Diencephalon (tissue), 1 donor: ENCODE results near the gene SLC25A39. TPM values are rescaled to one million over a fixed set of nuclear protein-coding genes. Genes with fewer than 3 reads are reported as not detected.

Experiments
- small RNA-seq: library from RNA; depleted of rRNA; stranded (forward); fragments of <200 nt; gene quantifications from one replicate; pipeline ENCODE3, GENCODE V24; 2014
- total RNA-seq: library from RNA; depleted of rRNA; stranded (reverse); fragments of >200 nt; gene quantifications from one replicate; pipeline ENCODE4 v1.2.3, GENCODE V29; 2014

The SLC25A39 gene
- total RNA-seq = 46.1 TPM

GRCh38 chr17:44324571-44325275 lies at the start of gene SLC25A39:
Gene SLC25A39, minus strand, starts transcription at chr17:44324823. Its CDS starts 1,261 bp downstream, at chr17:44323562.

GRCh38 chr17:44363613-44364159 lies 39.1 kb upstream of the SLC25A39 start, which contains the start of gene FAM171A2:
Gene FAM171A2, minus strand, starts transcription at chr17:44363853. Its CDS starts 139 bp downstream, at chr17:44363714.

GRCh38 chr17:44344939-44345453 lies 20.4 kb upstream of the SLC25A39 start, which contains the start of gene GRN:
Gene GRN, plus strand, starts transcription at chr17:44345302. Its CDS starts 3,863 bp downstream, at chr17:44349165.

GRCh38 chr17:44308320-44308818 lies 16.3 kb downstream of the SLC25A39 start, which contains the start of gene RUNDC3A:
Gene RUNDC3A, plus strand, starts transcription at chr17:44308601. Its CDS starts 232 bp downstream, at chr17:44308833.

Small RNA genes within 50 kb of the gene (small RNA-seq; reads per million reads assigned to genes)
- gene RF00012 (not detected), gene RN7SL507P (0.08 reads per million), gene RNU6-453P (not detected)

Other genes with a start within 250 kb of the SLC25A39 start
- 82.4 TPM for gene HDAC5, start 201.2 kb downstream of the SLC25A39 start, total RNA-seq
- gene HROB, start 182.9 kb downstream of the SLC25A39 start, total RNA-seq = 1.8 TPM
- gene ASB16, start 154.1 kb downstream of the SLC25A39 start, total RNA-seq = not detected
- gene TMUB2, start 137.9 kb downstream of the SLC25A39 start, total RNA-seq = 32.1 TPM
- gene ATXN7L3, start 124.9 kb downstream of the SLC25A39 start, total RNA-seq = 80.3 TPM
- gene UBTF, start 105.1 kb downstream of the SLC25A39 start, total RNA-seq = 72.7 TPM
- gene SLC4A1, start 56.7 kb downstream of the SLC25A39 start, total RNA-seq = 9.2 TPM
- gene RUNDC3A, start 16.2 kb downstream of the SLC25A39 start, total RNA-seq = 110 TPM
- 95.3 TPM for gene GRN, start 20.5 kb upstream of the SLC25A39 start, total RNA-seq
- gene FAM171A2, start 39.0 kb upstream of the SLC25A39 start, total RNA-seq = 51.4 TPM
- 2.3 TPM for gene ITGA2B, start 64.8 kb upstream of the SLC25A39 start, total RNA-seq
- gene GPATCH8, start 178.6 kb upstream of the SLC25A39 start, total RNA-seq = 39.2 TPM
- gene FZD2, start 232.7 kb upstream of the SLC25A39 start, total RNA-seq = 6.9 TPM